Panc1 (cell line): ENCODE measurements around the gene NTM. TPM values are rescaled to one million over a fixed set of nuclear protein-coding genes. Genes with fewer than 3 reads are reported as not detected.

Experiments used
- ATAC-seq: fragments of 200-7000 bp; cut with Tn5 transposase; 2 replicates; pipeline ENCODE4 v1.9.1; 2020; ENCODE audit warnings: mild to moderate bottlenecking, moderate library complexity
- BruUV-seq: library from RNA; stranded (reverse); fragments of 400-500 nt; replicated peaks from 2 replicates; lab custom pipeline; 2021; lab: Mats Ljungman, UMichigan
- CTCF ChIA-PET: fragments of 300-600 bp; sonication (Branson Sonifier 250); formaldehyde crosslinking; loops from one replicate; lab custom pipeline; 2022; ENCODE audit warnings: antibody characterized with exemption; lab: Charles Lee
- POLR2A ChIA-PET: fragments of 300-600 bp; sonication (Branson Sonifier 250); formaldehyde crosslinking; loops from one replicate; lab custom pipeline; 2022; ENCODE audit warnings: antibody characterized with exemption; lab: Charles Lee
- DNase-seq: peaks from one replicate; pipeline ENCODE4 v3.0.0-alpha.2; 2010; ENCODE audit warnings: low read depth, low spot score
- H3K27ac ChIP-seq: 2 replicates; pipeline ENCODE4 v1.5.1; 2011; ENCODE audit warnings: mild to moderate bottlenecking, low read length, inconsistent platforms
- H3K27me3 ChIP-seq: fragments of 200-500 bp; sonication (Bioruptor generic); 2 replicates; pipeline ENCODE4 v1.6.0; 2014; ENCODE audit warnings: low read length, inconsistent platforms; ENCODE audit not compliant: control insufficient read depth, insufficient read depth
- H3K36me3 ChIP-seq: fragments of 200-500 bp; sonication (Bioruptor generic); 2 replicates; pipeline ENCODE4 v1.5.1; 2014; ENCODE audit warnings: inconsistent platforms, mild to moderate bottlenecking, low read length, moderate library complexity; ENCODE audit not compliant: control insufficient read depth, insufficient read depth
- H3K4me1 ChIP-seq: 2 replicates; pipeline ENCODE4 v1.5.1; 2011; ENCODE audit warnings: inconsistent platforms, mild to moderate bottlenecking, low read length, moderate library complexity; ENCODE audit not compliant: control insufficient read depth, insufficient read depth
- H3K4me3 ChIP-seq, 2 experiments: 2 replicates each; pipeline ENCODE4 v1.5.1; 2011 to 2012; ENCODE audit warnings: low read depth in 2 of 2, low read length in 2 of 2, mild to moderate bottlenecking in 2 of 2, inconsistent platforms in 1 of 2, moderate library complexity in 1 of 2
- H3K9me3 ChIP-seq: fragments of 200-500 bp; sonication (Bioruptor generic); 2 replicates; pipeline ENCODE4 v1.5.1; 2014; ENCODE audit warnings: low read depth, mild to moderate bottlenecking, inconsistent platforms, low read length, moderate library complexity; ENCODE audit not compliant: control insufficient read depth, insufficient read depth
- POLR2AphosphoS5 ChIP-seq: IDR thresholded peaks from 2 replicates; pipeline ENCODE4 v1.6.1; 2012; ENCODE audit warnings: mild to moderate bottlenecking, low read depth, low read length, moderate library complexity
- SIN3A ChIP-seq: IDR thresholded peaks from 2 replicates; pipeline ENCODE4 v1.6.1; 2012; ENCODE audit warnings: low read depth, mild to moderate bottlenecking, low read length, moderate library complexity, borderline replicate concordance; ENCODE audit not compliant: insufficient read depth
- TCF7L2 ChIP-seq: IDR thresholded peaks from 2 replicates; pipeline ENCODE4 v1.6.1; 2011; ENCODE audit warnings: mild to moderate bottlenecking, low read depth, low read length, inconsistent platforms
- in situ Hi-C: cut with HindIII; loops from 2 replicates; pipeline ENCODE4 v1.10.0; 2016; ENCODE audit warnings: low sequenced_read_pairs, low pct_unique_long_range_greater_than_20kb
- intact Hi-C: fragments of 100-400 bp; cut with micrococcal nuclease; formaldehyde crosslinking; loops from one replicate; pipeline ENCODE4 v1.10.0; 2022; ENCODE audit not compliant: unreplicated experiment
- total RNA-seq: library from RNA; stranded (reverse); gene quantifications from one replicate; pipeline ENCODE4 v1.2.1, GENCODE V29; 2021; ENCODE audit not compliant: unreplicated experiment
- TF ChIP-seq, protein P1 (sequence below), 2 experiments: IDR thresholded peaks; 2 replicates each; pipeline ENCODE4 v1.6.1; 2011 to 2012; ENCODE audit warnings: low read depth in 2 of 2, control low read depth in 1 of 2, low read length in 1 of 2, mild to moderate bottlenecking in 1 of 2, moderate library complexity in 1 of 2; ENCODE audit not compliant: insufficient read depth in 1 of 2
- TF ChIP-seq, protein P2 (sequence below): fragments of 450-650 bp; IDR thresholded peaks from 2 replicates; pipeline ENCODE4 v1.5.1; 2017; ENCODE audit warnings: mild to moderate bottlenecking

NTM gene
- total RNA-seq, 1 experiment from 2014 or later: 0.10 TPM

- Histone ChIP-seq H3K36me3 (no peaks in the 10 kb centered on the region), H3K4me3 (no peak overlapping the region), H3K4me1 (no peaks in the 10 kb centered on the region), H3K27me3 (peaks cover 14% of the 10 kb centered on the region), H3K27ac (no peak overlapping the region), H3K9me3 (no peaks in the 10 kb centered on the region)
- CTCF ChIA-PET: no interaction called here
- no TSS peak for BruUV-seq
- ATAC-seq: no peak
- intact Hi-C loops: no loop called here
- TF ChIP-seq POLR2AphosphoS5 (no peak), SIN3A (no peak), TCF7L2 (no peak)
- TF ChIP-seq, protein P1, sequence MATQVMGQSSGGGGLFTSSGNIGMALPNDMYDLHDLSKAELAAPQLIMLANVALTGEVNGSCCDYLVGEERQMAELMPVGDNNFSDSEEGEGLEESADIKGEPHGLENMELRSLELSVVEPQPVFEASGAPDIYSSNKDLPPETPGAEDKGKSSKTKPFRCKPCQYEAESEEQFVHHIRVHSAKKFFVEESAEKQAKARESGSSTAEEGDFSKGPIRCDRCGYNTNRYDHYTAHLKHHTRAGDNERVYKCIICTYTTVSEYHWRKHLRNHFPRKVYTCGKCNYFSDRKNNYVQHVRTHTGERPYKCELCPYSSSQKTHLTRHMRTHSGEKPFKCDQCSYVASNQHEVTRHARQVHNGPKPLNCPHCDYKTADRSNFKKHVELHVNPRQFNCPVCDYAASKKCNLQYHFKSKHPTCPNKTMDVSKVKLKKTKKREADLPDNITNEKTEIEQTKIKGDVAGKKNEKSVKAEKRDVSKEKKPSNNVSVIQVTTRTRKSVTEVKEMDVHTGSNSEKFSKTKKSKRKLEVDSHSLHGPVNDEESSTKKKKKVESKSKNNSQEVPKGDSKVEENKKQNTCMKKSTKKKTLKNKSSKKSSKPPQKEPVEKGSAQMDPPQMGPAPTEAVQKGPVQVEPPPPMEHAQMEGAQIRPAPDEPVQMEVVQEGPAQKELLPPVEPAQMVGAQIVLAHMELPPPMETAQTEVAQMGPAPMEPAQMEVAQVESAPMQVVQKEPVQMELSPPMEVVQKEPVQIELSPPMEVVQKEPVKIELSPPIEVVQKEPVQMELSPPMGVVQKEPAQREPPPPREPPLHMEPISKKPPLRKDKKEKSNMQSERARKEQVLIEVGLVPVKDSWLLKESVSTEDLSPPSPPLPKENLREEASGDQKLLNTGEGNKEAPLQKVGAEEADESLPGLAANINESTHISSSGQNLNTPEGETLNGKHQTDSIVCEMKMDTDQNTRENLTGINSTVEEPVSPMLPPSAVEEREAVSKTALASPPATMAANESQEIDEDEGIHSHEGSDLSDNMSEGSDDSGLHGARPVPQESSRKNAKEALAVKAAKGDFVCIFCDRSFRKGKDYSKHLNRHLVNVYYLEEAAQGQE (IDR thresholded peaks at IDR 0.05; ENCODE audit: insufficient read depth in 1 of 2, low read depth in 2 of 2, low read length in 1 of 2): no peak
- TF ChIP-seq, protein P2, sequence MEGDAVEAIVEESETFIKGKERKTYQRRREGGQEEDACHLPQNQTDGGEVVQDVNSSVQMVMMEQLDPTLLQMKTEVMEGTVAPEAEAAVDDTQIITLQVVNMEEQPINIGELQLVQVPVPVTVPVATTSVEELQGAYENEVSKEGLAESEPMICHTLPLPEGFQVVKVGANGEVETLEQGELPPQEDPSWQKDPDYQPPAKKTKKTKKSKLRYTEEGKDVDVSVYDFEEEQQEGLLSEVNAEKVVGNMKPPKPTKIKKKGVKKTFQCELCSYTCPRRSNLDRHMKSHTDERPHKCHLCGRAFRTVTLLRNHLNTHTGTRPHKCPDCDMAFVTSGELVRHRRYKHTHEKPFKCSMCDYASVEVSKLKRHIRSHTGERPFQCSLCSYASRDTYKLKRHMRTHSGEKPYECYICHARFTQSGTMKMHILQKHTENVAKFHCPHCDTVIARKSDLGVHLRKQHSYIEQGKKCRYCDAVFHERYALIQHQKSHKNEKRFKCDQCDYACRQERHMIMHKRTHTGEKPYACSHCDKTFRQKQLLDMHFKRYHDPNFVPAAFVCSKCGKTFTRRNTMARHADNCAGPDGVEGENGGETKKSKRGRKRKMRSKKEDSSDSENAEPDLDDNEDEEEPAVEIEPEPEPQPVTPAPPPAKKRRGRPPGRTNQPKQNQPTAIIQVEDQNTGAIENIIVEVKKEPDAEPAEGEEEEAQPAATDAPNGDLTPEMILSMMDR: no peak
- POLR2A ChIA-PET: no interaction called here
- in situ Hi-C loops: no loop called here
- DNase-seq: no peak
Observed at GRCh38 chr11:131659931-131660330, 289.5 kb downstream of the NTM start.

- in situ Hi-C loops: no loop called here
- CTCF ChIA-PET: no interaction called here
- ATAC-seq (no peak), DNase-seq (no peak)
- peaks cover 12% of the 10 kb centered on the region for H3K27me3 ChIP-seq
- no peaks in the 10 kb centered on the region for H3K9me3 ChIP-seq
- intact Hi-C loops: no loop called here
- no TSS peak for BruUV-seq
- H3K27ac ChIP-seq: no peak overlapping the region
- no peaks in the 10 kb centered on the region for H3K4me1 ChIP-seq
- TF ChIP-seq, protein P1 (IDR thresholded peaks at IDR 0.05; ENCODE audit: insufficient read depth in 1 of 2, low read depth in 2 of 2, low read length in 1 of 2): no peak
- TF ChIP-seq POLR2AphosphoS5: no peak
- TF ChIP-seq, protein P2: no peak
- TF ChIP-seq TCF7L2: no peak
- TF ChIP-seq SIN3A: no peak
- no peak overlapping the region for H3K4me3 ChIP-seq
- POLR2A ChIA-PET: no interaction called here
- no peaks in the 10 kb centered on the region for H3K36me3 ChIP-seq
Observed at GRCh38 chr11:131661132-131661531, 290.7 kb downstream of the NTM start.
